Measurements from ENCODE around the gene ACTR3.
A peak's percentile ranks its signal among the peaks of the same experiment; 100 is the strongest.

The ACTR3 gene

GRCh38 chr2:113966832-113967231 lies 76.9 kb downstream of the ACTR3 start:
- DNase-seq (ENCODE audit: low read depth): no peak

DNA sequence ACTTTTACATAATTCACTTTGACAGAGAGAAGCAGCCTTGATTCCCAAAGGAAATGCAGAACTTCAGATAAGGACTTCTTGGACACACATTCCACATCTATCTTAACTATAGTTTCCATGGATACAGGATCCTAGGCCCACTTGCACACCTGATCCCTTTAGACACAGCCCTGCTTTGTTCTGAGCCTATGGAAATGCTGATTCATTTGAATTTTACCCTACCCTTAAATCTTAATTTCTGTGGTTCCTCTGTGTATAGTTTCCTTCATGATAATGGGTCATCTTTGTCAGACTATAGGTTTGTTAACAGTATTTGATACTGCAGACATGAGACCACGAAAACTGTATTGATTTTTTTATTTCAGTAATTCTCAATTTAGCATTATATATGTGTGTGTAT lies 77.4 kb downstream of the ACTR3 start:
- DNase-seq (ENCODE audit: low read depth): no peak

- no peak for DNase-seq (ENCODE audit: low read depth)
Measured at GRCh38 chr2:113972766-113973165, 82.9 kb downstream of the ACTR3 start.

GRCh38 chr2:113973810-113974209 lies 83.9 kb downstream of the ACTR3 start:
- DNase-seq (ENCODE audit: low read depth): no peak

DNA sequence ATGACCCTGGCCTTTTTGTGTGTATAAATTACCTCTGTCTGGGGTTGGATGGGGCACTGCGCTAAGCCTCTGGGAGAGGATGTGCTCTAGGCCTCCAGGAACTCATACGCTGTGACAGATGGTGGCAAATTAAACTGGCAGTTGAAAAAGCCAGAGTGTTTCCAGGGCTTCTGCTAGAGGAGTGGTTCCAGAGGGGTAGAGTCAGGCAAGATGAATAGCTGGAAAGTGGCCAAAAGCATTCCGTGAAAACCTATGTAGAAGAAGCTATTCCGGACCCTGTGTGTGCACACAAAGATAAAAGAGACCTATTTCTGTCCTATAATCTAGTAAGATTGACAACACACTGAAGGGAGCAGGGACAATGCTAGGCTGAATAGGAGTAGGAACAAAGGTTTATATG lies 84.8 kb downstream of the ACTR3 start:
- DNase-seq (ENCODE audit: low read depth): no peak

DNA sequence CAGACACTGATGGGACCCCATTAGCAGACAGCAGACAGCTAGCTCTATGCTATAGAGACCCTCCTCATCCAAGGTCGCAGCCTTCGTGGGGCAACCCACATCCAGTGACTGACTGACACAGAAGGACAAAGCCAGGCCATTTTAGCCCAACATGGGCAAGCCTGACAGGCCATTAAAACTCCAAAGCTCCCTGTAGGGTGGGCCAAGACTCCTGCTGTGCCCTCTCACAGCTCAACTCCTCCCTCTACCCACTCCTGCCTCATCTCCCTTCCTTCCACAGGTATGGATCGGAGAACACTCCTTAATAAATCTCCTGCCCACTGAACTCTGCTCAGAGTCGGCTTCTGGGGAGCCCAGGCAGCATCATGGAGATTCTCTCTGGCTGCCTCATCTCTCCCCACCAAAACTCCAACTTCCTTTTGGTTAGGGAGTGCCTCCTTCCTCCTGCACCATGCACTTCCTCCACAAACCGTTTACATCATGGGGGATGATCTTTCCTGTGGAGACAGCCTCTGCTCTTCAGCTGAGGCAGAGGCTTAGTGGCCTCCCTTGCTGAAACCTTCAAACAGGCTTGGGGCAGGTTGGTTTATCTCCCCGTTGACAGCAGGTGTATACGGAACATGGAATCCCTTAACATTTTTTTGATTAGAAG lies 86.5 kb downstream of the ACTR3 start:
- no peak for DNase-seq (ENCODE audit: low read depth)

DNA sequence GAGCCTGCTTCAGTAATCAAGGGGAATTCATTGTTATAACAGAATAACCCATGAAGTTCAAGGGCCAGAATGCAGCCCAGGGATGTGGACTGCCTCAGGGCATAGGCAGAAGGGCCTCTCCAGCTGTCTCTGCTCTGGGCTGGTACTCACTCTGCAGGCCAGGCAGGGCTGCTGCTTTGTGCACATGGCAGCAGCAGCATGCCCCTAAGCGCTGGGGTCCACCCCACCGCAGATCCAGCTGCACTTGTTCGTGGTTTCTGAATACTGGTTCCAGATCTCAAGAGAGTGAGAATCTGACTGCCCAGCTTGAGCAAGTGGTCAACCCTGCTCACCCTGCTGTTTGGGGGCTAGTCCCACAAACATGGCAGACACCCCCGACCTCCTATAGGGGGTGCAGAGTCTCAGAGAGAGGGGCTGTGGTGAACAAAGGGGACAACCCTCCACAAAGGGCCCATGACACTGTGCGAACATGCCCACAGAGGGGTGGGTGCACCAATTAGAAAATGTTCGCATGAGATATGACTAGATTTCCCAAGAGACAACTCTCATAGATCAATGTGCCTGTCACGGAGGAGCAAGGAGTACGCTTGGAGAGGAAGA lies 87.3 kb downstream of the ACTR3 start:
- DNase-seq (ENCODE audit: low read depth): no peak

- DNase-seq (ENCODE audit: low read depth): no peak
Measured at GRCh38 chr2:113977660-113978523, 88.0 kb downstream of the ACTR3 start.

- DNase-seq (ENCODE audit: low read depth): no peak
Measured at GRCh38 chr2:113978524-113979190, 88.8 kb downstream of the ACTR3 start.

- peak; percentile 89 for DNase-seq (ENCODE audit: low read depth)
Measured at GRCh38 chr2:113979191-113980128, 89.6 kb downstream of the ACTR3 start.

DNA sequence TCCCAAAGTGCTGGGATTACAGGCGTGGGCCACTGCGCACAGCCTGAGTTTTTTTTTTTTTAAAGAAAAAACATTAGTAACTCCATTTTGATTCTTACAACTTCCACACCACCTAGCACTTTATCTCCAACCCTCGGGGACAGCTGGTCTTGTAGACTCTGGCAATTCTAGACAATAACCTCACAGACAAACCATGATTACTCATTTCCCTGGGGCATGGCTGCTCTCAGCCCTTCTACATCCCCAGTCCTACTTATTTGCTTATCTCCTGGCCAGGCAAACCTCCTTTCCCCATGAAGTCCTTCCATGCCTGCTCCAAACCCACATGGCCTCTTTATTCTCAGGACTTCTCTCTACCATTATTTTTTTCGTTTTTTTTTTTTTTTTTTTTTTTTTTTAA lies 91.1 kb downstream of the ACTR3 start:
- DNase-seq (ENCODE audit: low read depth): no peak

DNA sequence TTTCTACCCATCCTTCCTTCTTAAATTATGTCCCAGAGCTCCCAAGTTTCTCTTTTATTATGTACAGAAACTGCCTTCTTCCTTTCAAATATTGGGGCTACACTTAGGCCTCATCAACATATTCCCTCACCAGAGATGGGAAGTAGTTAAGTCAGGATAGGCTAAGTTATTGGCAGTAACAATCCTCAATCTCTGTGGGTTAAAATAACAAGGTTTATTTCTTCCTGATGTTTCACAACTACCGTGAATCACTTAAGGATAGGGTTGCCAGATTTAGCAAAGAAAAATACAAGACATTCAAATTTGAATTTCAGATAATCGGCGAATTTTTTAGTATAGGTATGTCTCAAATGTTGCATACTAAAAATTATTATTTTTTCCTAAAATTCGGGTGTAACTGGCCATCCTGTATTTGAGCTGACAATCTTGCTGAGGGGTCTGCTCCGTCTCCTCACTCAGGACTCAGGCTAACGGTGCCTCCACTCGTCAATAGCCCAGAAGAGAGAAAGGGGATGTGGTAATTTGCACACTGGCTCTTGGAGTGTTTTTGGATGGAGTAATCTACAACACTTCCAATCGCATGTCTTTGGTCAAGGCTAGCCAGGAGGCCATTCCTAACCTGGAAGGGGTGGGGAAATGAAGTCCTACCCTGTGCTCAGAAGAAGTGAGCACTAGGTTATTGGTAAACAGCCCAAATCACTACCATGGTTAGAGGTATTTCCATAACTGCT lies 91.7 kb downstream of the ACTR3 start:
- DNase-seq (ENCODE audit: low read depth): no peak

DNA sequence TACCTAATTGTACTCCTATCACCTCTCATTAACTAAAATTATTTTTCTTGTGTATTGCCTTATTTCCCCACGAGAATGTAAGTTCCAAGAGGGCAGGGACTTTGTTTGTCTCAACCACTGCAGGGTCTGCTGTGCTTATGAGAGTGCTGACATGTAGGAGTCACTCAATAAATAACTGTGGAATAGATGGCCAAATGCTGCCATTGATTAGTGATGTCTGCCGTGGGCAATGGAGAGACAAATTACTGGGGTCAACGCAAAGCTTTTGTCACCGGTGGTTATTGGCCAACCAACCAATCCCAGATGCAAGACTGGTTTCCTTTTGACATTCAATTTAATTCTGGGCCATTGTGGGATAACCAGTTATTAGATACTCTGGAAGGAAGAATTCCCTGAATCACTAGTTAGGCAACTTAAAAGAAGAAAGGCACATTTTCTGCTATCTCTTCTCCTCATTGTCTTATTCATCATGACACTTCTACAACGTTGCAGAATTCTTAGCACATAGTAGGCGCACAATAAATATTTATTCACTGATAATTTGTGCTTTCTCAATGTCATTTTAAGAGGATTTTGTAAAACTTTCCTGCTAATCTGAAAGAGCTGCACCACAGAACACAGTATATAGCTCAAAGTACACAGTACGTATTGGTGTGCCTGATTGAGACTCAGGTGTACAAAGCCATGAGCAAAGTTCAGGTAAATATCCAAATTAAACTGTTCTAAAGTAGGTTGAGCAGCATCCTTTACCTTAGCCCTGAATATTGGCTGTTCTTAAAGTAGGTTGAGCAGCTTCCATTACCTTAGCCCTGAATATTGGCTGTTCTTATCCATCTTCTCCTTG lies 95.9 kb downstream of the ACTR3 start:
- no peak for DNase-seq (ENCODE audit: low read depth)

DNA sequence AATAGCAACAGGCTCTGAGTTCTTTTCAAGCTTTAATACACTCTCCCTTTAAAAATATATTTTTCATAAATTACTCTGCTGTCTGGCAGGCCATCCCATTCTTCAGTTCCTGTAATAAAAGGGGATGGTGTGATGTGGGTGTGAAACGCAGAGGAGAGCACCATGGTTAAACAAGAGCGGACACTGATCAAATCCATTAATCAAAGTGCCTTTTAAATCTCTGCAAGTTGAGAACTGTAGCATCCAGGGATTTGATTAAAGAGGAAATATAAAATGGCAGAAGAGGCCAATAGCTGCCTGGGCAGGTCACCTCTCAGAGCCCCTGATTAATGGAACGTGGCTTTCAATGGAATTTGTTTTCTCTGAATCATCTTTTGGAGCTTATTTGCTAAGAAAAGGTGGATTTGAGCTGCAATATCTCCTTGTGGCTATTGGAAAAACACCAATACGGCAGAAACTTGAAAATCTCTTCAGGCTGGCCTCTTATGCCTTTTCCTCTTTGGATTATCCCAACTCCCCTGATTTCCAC lies 96.9 kb downstream of the ACTR3 start:
- no peak for DNase-seq (ENCODE audit: low read depth)

DNA sequence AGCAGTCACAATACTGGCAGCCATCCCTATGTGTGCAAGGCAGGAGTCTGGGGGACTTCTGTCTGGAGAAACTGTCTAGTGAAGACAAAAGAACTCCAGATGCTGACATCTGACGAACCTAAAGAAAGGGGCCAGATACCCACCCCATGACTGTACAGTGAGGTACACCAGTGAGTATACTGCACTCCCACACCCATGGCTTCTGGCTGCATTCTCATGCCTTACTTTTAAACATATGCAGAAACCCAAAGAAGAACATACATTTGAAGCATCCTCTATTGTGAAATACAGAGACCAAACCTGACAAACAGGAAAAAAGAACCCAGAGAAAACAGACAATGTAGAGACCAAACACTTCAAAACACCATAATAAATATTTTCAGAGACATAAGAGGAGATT lies 102.2 kb downstream of the ACTR3 start:
- DNase-seq (ENCODE audit: low read depth): no peak

DNA sequence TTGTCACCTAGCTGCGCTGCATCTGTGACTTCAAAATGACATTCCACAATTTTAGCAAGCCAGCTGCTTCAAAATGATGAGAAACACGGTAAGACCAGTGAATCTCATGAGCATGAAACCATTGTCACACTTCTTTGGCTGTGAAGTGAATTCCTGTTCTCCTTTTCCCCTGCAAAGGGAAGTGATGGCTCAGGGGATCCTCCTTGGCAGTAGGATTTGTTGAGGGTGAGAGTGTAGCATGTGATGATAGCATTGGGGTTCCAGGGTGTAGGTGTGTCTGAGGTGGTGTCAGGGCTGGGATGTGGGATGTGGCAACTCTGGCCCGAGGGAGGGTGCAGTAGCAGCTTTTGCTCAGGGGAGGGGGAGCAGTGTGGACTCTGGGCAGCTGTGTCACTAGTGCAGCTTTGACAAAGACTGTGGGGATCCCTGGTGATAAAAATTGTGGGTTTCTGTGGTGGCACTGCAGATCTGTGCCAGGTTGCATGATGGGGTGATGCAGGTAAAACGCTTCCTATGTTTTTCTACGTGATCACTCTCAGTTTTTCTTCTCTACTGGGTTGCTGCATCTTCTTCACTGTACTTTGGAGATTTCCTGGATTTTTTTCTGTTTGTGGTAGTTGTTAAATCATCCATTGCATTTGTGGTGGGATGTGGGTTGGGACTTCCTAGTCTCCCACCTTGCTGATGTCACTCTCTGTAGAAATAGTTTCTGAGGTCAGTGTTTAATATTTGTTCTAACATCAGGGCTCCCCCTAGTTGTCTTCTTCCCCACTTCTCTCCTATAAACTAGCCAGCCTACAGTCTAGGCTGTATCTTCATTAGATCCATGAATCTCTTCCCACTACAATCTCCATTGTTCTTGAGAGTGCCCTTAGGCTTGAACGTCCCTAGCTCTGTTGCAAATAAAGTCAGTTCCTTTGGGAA lies 107.0 kb downstream of the ACTR3 start:
- DNase-seq (ENCODE audit: low read depth): no peak

DNA sequence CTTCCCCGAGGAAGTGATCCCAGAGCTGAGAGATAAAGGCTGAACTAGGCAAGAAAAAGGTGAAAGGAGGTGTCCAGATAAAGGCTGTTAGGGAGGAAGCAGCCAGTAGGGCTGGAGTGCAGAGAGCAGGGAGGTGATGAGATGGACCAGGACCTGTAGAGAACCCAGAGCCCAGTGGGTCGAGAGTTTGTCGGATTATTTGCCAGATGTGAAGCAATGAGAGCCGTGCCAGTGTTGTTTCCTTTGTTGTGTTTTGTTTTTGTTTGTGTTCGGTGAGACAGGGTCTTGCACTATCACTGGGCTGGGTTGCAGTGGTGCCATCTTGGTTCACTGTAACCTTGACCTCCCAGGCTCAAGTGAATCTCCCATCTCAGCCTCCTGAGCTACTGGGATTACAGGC lies 111.3 kb downstream of the ACTR3 start:
- DNase-seq (ENCODE audit: low read depth): no peak

GRCh38 chr2:114001937-114002336 lies 112.0 kb downstream of the ACTR3 start:
- DNase-seq (ENCODE audit: low read depth): no peak
